Measurements from ENCODE around the gene PLCB1. TPM values are rescaled to one million over a fixed set of nuclear protein-coding genes. Genes with fewer than 3 reads are reported as not detected.

Gene PLCB1
- total and polyA plus RNA-seq, 10 of the 15 experiments (the other 5 are each of a cell fraction or from before 2014, with no cell fraction given), result 0.05 to 5.3 (median 0.17) TPM; not detected in 1

GRCh38 chr20:8782804-8783203 lies 650.7 kb downstream of the PLCB1 start:
- H3K4me2 ChIP-seq (ENCODE audit: control insufficient read depth, insufficient read depth), result no peak overlapping the region
- ChIA-PET RAD21 (ENCODE audit: unreplicated experiment) (no interaction called here), POLR2A (no interaction called here), CTCF (no interaction called here), SMC1A (ENCODE audit: uncharacterized antibody, unreplicated experiment) (no interaction called here)
- 17% methylated on average over 2 of the region's 2 CpGs for WGBS (ENCODE audit: insufficient coverage, insufficient replicate concordance, low lambda C conversion rate, missing lambda C conversion rate)
- intact Hi-C loops (cut with micrococcal nuclease; ENCODE audit: unreplicated experiment), result no loop called here
- no peaks in the 10 kb centered on the region for H3K36me3 ChIP-seq (ENCODE audit: control insufficient read depth in 2 of 2, insufficient read depth in 2 of 2, low read length in 1 of 2)
- no peaks in the 10 kb centered on the region for H3K79me2 ChIP-seq (ENCODE audit: control insufficient read depth, insufficient read depth, low read length)
- no peak overlapping the region for H3K9ac ChIP-seq (ENCODE audit: control insufficient read depth, insufficient read depth, low read length)
- no peaks in the 10 kb centered on the region for H4K20me1 ChIP-seq (ENCODE audit: control insufficient read depth, insufficient read depth)
- no peak for DNase-seq (ENCODE audit: low read depth, low spot score)
- ATAC-seq, result no peak
- in situ Hi-C loops (cut with MboI), result no loop called here
- FAIRE-seq, result no peak
- H3K4me3 ChIP-seq, result no peak overlapping the region
- no peaks in the 10 kb centered on the region for H3K4me1 ChIP-seq (ENCODE audit: control insufficient read depth, insufficient read depth, low read length)
- H2AFZ ChIP-seq (ENCODE audit: control insufficient read depth, low read depth, low read length), result no peak overlapping the region
- H3K27ac ChIP-seq (ENCODE audit: control insufficient read depth, insufficient read depth), result no peak overlapping the region
- no peaks in the 10 kb centered on the region for H3K27me3 ChIP-seq (replicated peaks in 1 of 2; ENCODE audit: control insufficient read depth in 2 of 2, insufficient read depth in 2 of 2, low read length in 1 of 2)
- BruUV-seq (replicated peaks), result no TSS peak
- H3K9me3 ChIP-seq (replicated peaks; ENCODE audit: control insufficient read depth, insufficient read depth, low read length), result no peaks in the 10 kb centered on the region
- TF ChIP-seq MTA3 (IDR thresholded peaks at IDR 0.05; ENCODE audit: borderline replicate concordance, low read length) (no peak), LARP7 (IDR thresholded peaks at IDR 0.05) (no peak), SMAD5 (IDR thresholded peaks at IDR 0.05; ENCODE audit: low read depth) (no peak), FOXM1 (IDR thresholded peaks at IDR 0.05; ENCODE audit: low read depth, low read length) (no peak), SREBF1 (IDR thresholded peaks at IDR 0.05; ENCODE audit: low read length) (no peak), KDM1A (IDR thresholded peaks at IDR 0.05; ENCODE audit: borderline replicate concordance) (no peak), BHLHE40 (IDR thresholded peaks at IDR 0.05; ENCODE audit: borderline replicate concordance in 1 of 2, low read depth in 2 of 2, low read length in 1 of 2) (no peak), NKRF (conservative IDR thresholded peaks at IDR 0.05) (no peak), POLR2AphosphoS2 (IDR thresholded peaks at IDR 0.05; ENCODE audit: low read depth, low read length) (no peak), PAX8 (IDR thresholded peaks at IDR 0.05) (no peak), IRF3 (IDR thresholded peaks at IDR 0.05) (no peak), REST (IDR thresholded peaks at IDR 0.05; ENCODE audit: low read depth, low read length) (no peak), EZH2 (IDR thresholded peaks at IDR 0.05; ENCODE audit: borderline replicate concordance, control insufficient read depth, low read depth, low read length) (no peak)
- TF ChIP-seq, protein P1, sequence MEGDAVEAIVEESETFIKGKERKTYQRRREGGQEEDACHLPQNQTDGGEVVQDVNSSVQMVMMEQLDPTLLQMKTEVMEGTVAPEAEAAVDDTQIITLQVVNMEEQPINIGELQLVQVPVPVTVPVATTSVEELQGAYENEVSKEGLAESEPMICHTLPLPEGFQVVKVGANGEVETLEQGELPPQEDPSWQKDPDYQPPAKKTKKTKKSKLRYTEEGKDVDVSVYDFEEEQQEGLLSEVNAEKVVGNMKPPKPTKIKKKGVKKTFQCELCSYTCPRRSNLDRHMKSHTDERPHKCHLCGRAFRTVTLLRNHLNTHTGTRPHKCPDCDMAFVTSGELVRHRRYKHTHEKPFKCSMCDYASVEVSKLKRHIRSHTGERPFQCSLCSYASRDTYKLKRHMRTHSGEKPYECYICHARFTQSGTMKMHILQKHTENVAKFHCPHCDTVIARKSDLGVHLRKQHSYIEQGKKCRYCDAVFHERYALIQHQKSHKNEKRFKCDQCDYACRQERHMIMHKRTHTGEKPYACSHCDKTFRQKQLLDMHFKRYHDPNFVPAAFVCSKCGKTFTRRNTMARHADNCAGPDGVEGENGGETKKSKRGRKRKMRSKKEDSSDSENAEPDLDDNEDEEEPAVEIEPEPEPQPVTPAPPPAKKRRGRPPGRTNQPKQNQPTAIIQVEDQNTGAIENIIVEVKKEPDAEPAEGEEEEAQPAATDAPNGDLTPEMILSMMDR (IDR thresholded peaks at IDR 0.05 in 2 of 3, conservative IDR thresholded peaks at IDR 0.05 in 1 of 3; ENCODE audit: control insufficient read depth in 2 of 3, extremely low read depth in 1 of 3, insufficient read depth in 1 of 3, low read depth in 3 of 3, low read length in 3 of 3), result no peak
- TF ChIP-seq, protein P2, sequence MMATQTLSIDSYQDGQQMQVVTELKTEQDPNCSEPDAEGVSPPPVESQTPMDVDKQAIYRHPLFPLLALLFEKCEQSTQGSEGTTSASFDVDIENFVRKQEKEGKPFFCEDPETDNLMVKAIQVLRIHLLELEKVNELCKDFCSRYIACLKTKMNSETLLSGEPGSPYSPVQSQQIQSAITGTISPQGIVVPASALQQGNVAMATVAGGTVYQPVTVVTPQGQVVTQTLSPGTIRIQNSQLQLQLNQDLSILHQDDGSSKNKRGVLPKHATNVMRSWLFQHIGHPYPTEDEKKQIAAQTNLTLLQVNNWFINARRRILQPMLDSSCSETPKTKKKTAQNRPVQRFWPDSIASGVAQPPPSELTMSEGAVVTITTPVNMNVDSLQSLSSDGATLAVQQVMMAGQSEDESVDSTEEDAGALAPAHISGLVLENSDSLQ (IDR thresholded peaks at IDR 0.05), result no peak
